Stimulated activated naive CD8-positive, alpha-beta T cell treated with anti-CD3 and anti-CD28 coated beads, Interleukin-15, Interleukin-2, amounts not matched to agents 100 ng/mL and 50 ng/mL, for 24 hours (primary cell): ENCODE measurements around the gene MAP4K5.
"Not testable (repeated sequence)": the region's sequence is repeated elsewhere in the genome, so short reads cannot be mapped to it uniquely, and the experiment has no call there.

Experiments used
- H3K27ac Mint-ChIP-seq: one replicate; pipeline ENCODE4 v1.8.0; 2021; ENCODE audit warnings: mild to moderate bottlenecking, mixed read lengths
- H3K27me3 Mint-ChIP-seq: one replicate; pipeline ENCODE4 v1.8.0; 2021; ENCODE audit warnings: mixed read lengths
- H3K36me3 Mint-ChIP-seq: one replicate; pipeline ENCODE4 v1.8.0; 2021; ENCODE audit warnings: low read depth, mixed read lengths
- H3K4me1 Mint-ChIP-seq: one replicate; pipeline ENCODE4 v1.8.0; 2021; ENCODE audit warnings: low read depth, mixed read lengths
- H3K4me3 Mint-ChIP-seq: one replicate; pipeline ENCODE4 v1.8.0; 2021; ENCODE audit warnings: mild to moderate bottlenecking, mixed read lengths
- H3K9me3 Mint-ChIP-seq: one replicate; pipeline ENCODE4 v1.8.0; 2021; ENCODE audit warnings: mixed read lengths

MAP4K5 gene

DNA sequence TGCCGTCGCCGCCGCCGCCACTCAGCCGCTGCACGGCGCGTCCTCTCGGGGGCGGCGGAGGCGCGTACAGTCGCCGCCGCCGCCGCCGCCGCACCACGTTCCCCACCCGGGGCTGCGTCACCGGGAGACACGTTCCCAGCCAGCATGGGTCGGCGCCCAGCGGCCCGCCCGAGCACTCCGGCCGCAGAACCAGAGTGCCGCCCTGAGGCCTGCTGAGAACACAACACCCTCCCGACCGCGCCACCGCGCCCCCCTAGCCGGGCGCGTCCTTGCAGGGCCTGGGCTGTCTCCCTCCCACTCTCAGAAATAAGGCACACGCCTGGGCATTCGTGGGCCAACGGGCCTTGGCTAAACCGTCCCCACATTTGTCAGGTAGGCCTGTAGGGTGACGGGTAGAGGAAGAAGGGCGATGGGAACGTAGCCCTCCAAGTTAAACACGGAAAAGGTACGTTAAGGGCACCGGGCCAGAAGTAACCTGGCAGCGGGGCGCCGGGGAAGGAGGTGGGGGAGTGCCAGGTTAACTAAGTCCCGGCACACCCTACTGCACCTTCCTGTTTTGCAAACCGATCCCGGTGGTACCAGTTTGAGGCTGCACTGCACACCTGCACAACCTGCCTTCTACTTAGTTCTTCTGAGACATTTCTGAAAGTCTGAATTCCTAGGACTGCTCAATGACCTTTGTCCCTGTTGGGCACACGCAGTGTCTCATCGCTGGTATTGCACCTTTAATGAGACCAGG is at the start of gene MAP4K5:
TSS of gene MAP4K5 (minus strand) at position 68 of the 739 bp plus-strand sequence. CDS start 520 bp downstream, outside the sequence.
- Mint-ChIP-seq H3K9me3 (no peaks in the 10 kb centered on the region), H3K36me3 (no peaks in the 10 kb centered on the region), H3K4me1 (peaks cover 49% of the 10 kb centered on the region), H3K27me3 (no peaks in the 10 kb centered on the region), H3K4me3 (peak within 1 kb of the TSS; percentile 92), H3K27ac (peak within 1 kb of the TSS; percentile 77)

- H3K4me3 Mint-ChIP-seq, result no peak overlapping the region
- H3K9me3 Mint-ChIP-seq, result no peaks in the 10 kb centered on the region
- H3K4me1 Mint-ChIP-seq, result no peaks in the 10 kb centered on the region
- H3K36me3 Mint-ChIP-seq, result no peaks in the 10 kb centered on the region
- H3K27ac Mint-ChIP-seq, result no peak overlapping the region
- H3K27me3 Mint-ChIP-seq, result no peaks in the 10 kb centered on the region
These were observed 46.1 kb upstream of the MAP4K5 start for GRCh38 chr14:50578433-50578832.

- Mint-ChIP-seq H3K4me1 (no peaks in the 10 kb centered on the region), H3K27ac (no peak overlapping the region), H3K4me3 (no peak overlapping the region), H3K36me3 (no peaks in the 10 kb centered on the region), H3K27me3 (no peaks in the 10 kb centered on the region), H3K9me3 (no peaks in the 10 kb centered on the region)
These were observed 45.6 kb upstream of the MAP4K5 start for GRCh38 chr14:50577982-50578381.

DNA sequence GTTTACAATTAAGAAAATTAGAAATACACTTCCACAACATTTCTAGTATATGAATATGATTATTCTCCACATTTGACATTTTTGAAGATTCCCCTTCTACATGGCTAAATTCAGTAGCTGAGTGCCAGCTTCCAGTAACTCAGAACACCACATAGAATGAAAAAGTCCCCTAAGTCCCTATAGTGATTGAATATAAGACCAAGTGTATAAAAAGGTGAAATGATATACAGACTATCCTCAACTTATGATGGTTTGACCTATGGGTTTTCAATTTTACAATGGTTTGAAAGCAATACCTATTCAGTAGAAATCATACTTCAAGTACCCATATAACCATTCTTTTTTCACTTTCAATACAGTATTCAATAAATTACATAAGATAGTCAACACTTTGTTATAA is 43.4 kb upstream of the MAP4K5 start:
- no peaks in the 10 kb centered on the region for H3K27me3 Mint-ChIP-seq
- no peaks in the 10 kb centered on the region for H3K4me1 Mint-ChIP-seq
- no peak overlapping the region for H3K4me3 Mint-ChIP-seq
- H3K36me3 Mint-ChIP-seq, result peaks cover 12% of the 10 kb centered on the region
- H3K9me3 Mint-ChIP-seq, result peaks cover 6% of the 10 kb centered on the region
- H3K27ac Mint-ChIP-seq, result no peak overlapping the region

DNA sequence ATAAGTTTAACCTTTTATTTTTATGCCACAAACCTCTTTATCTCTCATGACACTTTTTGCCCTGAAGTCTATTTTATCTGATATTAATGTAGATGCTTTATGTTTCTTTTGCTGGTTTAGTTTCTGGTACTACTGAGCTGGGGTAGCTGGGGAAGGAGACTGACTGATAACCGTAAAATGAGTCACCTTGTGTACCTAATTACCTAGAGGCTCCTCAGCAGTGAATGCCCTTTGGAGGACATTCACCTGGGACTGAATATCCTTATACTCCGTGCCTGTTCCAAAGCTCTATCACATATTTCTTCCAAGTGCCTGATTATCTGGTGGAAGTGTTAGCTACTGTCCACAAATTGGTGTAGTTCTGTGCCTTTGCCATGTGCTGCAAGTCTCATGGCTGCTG is 41.5 kb upstream of the MAP4K5 start:
- Mint-ChIP-seq H3K27me3 (no peaks in the 10 kb centered on the region), H3K4me3 (no peak overlapping the region), H3K36me3 (peaks cover 18% of the 10 kb centered on the region), H3K9me3 (peaks cover 18% of the 10 kb centered on the region), H3K4me1 (no peaks in the 10 kb centered on the region), H3K27ac (no peak overlapping the region)

GRCh38 chr14:50569714-50570274 is 37.4 kb upstream of the MAP4K5 start:
- peaks cover 24% of the 10 kb centered on the region for H3K9me3 Mint-ChIP-seq
- no peaks in the 10 kb centered on the region for H3K27me3 Mint-ChIP-seq
- no peak overlapping the region for H3K27ac Mint-ChIP-seq
- H3K36me3 Mint-ChIP-seq, result peaks cover 18% of the 10 kb centered on the region
- no peaks in the 10 kb centered on the region for H3K4me1 Mint-ChIP-seq
- H3K4me3 Mint-ChIP-seq, result no peak overlapping the region

DNA sequence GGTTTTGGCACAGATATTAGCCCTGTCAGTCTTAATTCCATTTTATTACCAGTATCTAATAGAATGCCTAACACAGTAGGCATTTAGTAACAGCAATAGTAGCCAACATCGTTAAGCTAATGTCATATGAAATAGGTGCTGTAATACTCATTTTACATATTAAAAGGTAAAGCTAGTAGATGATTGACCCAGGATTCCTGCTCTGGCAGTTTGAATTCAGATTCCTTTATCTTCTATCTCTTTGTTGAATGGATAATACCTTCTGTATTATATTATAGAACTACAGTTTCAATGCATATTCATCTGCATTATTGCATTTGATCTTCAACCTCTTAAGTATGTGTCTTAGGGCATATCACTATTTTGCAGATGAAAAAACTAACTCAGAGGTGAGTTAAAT is 30.5 kb upstream of the MAP4K5 start:
- Mint-ChIP-seq H3K9me3 (no peaks in the 10 kb centered on the region), H3K36me3 (no peaks in the 10 kb centered on the region), H3K4me3 (no peak overlapping the region), H3K27ac (no peak overlapping the region), H3K4me1 (peaks cover 15% of the 10 kb centered on the region), H3K27me3 (peaks cover 36% of the 10 kb centered on the region)

GRCh38 chr14:50560931-50561285 is 28.5 kb upstream of the MAP4K5 start:
- Mint-ChIP-seq H3K27ac (no peak overlapping the region), H3K4me3 (peak overlapping the region; percentile 80), H3K9me3 (no peaks in the 10 kb centered on the region), H3K4me1 (peaks cover 15% of the 10 kb centered on the region), H3K36me3 (no peaks in the 10 kb centered on the region), H3K27me3 (peaks cover 52% of the 10 kb centered on the region)

- peaks cover 15% of the 10 kb centered on the region for H3K4me1 Mint-ChIP-seq
- H3K27me3 Mint-ChIP-seq, result peaks cover 56% of the 10 kb centered on the region
- H3K27ac Mint-ChIP-seq, result no peak within 1 kb of the TSS
- no peaks in the 10 kb centered on the region for H3K36me3 Mint-ChIP-seq
- no peaks in the 10 kb centered on the region for H3K9me3 Mint-ChIP-seq
- peak within 1 kb of the TSS; percentile 80 for H3K4me3 Mint-ChIP-seq
These were observed 27.9 kb upstream of the MAP4K5 start, which contains the start of gene ATL1 for GRCh38 chr14:50559990-50560930. Gene ATL1, plus strand, starts transcription at chr14:50560145. Its CDS starts 121 bp downstream, at chr14:50560266.

DNA sequence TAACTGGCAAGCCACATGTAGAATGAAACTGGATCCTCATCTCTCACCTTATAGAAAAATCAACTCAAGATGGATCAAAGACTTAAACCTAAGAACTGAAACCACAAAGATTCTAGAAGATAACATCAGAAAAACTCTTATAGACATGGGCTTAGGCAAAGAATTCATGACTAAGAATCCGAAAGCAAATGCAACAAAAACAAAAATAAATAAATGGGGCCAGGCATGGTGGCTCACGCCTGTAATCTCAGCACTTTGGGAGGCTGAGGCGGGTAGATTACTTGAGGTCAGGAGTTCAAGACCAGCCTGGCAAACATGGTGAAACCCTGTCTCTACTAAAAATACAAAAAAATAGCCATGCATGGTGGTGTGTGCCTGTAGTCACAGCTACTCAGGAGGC is 20.4 kb upstream of the MAP4K5 start:
- peaks cover 24% of the 10 kb centered on the region for H3K9me3 Mint-ChIP-seq
- not testable (repeated sequence) for H3K4me3 Mint-ChIP-seq, H3K36me3 Mint-ChIP-seq, H3K27ac Mint-ChIP-seq, H3K4me1 Mint-ChIP-seq
- peaks cover 54% of the 10 kb centered on the region for H3K27me3 Mint-ChIP-seq

GRCh38 chr14:50551877-50552276 is 19.5 kb upstream of the MAP4K5 start:
- Mint-ChIP-seq H3K27ac (no peak overlapping the region), H3K36me3 (peaks cover 6% of the 10 kb centered on the region), H3K4me1 (no peaks in the 10 kb centered on the region), H3K9me3 (peaks cover 24% of the 10 kb centered on the region), H3K4me3 (no peak overlapping the region), H3K27me3 (peaks cover 45% of the 10 kb centered on the region)

GRCh38 chr14:50550294-50550693 is 17.9 kb upstream of the MAP4K5 start:
- Mint-ChIP-seq H3K9me3 (peaks cover 24% of the 10 kb centered on the region), H3K27ac (no peak overlapping the region), H3K4me3 (no peak overlapping the region), H3K36me3 (peaks cover 6% of the 10 kb centered on the region), H3K4me1 (no peaks in the 10 kb centered on the region), H3K27me3 (peaks cover 35% of the 10 kb centered on the region)

DNA sequence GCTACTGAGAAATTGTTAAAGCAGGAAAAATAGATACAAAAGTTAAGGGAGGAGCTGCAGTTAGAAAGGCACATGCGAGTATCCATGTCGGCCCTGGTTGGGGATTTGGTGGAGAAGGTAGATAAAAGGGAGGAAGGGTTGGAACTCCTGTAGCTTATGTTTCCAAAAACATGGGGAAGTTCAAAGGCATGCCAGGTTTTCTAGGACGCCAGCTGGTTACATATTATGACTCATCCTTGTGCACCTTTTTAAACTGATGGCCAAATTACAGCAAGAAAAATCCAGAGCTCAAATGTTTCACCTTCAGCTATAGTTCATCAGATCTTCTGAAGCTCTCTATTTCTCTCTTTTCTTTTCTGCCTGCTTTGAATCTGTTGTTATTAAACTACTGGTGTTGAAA is 13.2 kb upstream of the MAP4K5 start:
- H3K36me3 Mint-ChIP-seq, result peaks cover under 1% of the 10 kb centered on the region

DNA sequence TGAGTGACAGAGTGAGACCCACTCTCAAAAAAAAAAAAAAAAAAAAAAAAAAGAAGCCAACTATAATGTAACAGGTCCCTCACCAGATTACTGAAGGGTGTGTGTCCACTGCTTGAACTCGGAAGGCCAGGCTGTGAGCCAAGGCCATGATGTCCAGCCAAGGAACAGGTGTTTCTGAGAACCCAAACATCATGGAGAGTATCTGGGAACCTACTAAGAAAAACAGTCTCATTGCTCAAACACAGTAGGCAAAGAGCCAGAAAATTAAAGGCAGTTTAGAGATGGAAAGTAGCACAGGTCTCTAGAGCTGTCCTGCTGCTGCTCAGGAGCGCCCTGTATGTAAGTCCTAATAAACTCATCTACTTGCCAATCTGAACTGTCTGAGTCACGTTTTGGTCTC is 12.5 kb upstream of the MAP4K5 start:
- Mint-ChIP-seq H3K4me3 (no peak overlapping the region), H3K36me3 (no peaks in the 10 kb centered on the region), H3K4me1 (peaks cover 10% of the 10 kb centered on the region), H3K27ac (no peak overlapping the region), H3K9me3 (no peaks in the 10 kb centered on the region), H3K27me3 (no peaks in the 10 kb centered on the region)

More for the DNA sequence above, 13.2 kb upstream of the MAP4K5 start:
- peaks cover 1% of the 10 kb centered on the region for H3K9me3 Mint-ChIP-seq
- H3K27me3 Mint-ChIP-seq, result peaks cover 2% of the 10 kb centered on the region
- H3K27ac Mint-ChIP-seq, result no peak overlapping the region
- no peak overlapping the region for H3K4me3 Mint-ChIP-seq
- peaks cover 10% of the 10 kb centered on the region for H3K4me1 Mint-ChIP-seq

DNA sequence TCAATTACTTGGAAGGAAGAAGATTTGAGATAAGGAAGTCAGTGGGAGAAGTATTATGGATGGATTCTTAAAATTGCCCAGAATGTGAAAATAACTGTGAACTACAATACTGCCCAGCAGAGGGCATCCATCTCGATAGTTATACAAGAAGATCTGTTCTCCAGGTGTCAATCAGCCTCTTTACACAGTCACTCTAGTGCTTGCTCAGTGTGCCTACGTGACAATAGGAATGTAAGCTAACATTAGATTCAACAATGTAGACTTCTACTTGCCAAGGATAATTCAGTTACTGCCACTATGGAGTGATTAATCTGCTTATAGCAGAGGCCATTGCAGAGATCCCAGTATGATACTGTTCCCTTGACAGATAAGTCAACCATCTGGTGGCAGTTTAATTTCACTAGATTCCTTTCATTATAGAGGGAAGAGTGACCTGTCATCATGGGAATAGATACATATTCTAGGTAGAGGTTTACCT is 10.6 kb upstream of the MAP4K5 start:
- no peak overlapping the region for H3K4me3 Mint-ChIP-seq
- no peaks in the 10 kb centered on the region for H3K9me3 Mint-ChIP-seq
- no peaks in the 10 kb centered on the region for H3K27me3 Mint-ChIP-seq
- no peaks in the 10 kb centered on the region for H3K36me3 Mint-ChIP-seq
- no peak overlapping the region for H3K27ac Mint-ChIP-seq
- peaks cover 10% of the 10 kb centered on the region for H3K4me1 Mint-ChIP-seq
